VCaP (cell line): ENCODE measurements around the gene GRAP2.
"Not testable (repeated sequence)": the region's sequence is repeated elsewhere in the genome, so short reads cannot be mapped to it uniquely, and the experiment has no call there.

Experiments used
- H3K27ac ChIP-seq: fragments of 450-650 bp; 2 replicates; pipeline ENCODE4 v1.5.1; 2017
- CTCF ChIP-seq: fragments of 450-650 bp; conservative IDR thresholded peaks from 2 replicates; pipeline ENCODE4 v1.5.1; 2017; ENCODE audit warnings: mild to moderate bottlenecking, moderate library complexity

The GRAP2 gene

DNA sequence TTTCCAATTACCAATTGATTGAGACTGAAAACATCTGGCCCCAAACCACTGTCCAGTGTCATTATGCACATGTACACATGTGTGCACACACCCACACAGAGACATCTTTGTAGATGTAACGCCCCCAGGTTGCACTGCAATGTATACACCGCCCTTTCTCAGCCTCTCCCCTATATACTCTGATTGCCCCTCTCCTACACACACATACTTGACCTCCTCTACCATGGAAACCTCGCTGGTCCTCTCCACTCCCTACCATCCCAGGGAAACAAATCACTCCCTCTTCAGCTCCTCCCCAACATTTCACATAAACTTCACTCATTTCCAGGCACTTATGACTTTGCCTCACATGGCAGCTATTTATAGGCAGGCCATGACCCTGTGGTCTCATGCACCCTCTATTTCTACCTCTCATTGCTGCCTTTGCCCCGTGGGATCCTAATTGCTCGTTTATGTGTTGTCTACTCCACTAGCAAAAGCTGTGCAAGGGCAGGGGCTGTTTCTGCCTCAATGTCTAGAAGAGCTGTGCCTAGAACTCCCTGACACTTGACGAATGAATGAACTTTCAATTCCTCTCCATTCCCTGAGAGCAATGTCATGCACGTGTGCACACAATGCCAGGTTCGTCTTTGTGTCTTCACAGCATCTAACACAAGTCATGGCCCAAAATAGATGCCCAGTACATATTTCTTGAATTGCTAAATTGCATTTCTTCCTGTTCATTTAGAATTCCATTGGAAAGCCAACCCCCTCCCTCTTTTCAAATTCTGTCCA lies 49.3 kb downstream of the GRAP2 start:
- no peak overlapping the region for H3K27ac ChIP-seq
- no peak for TF ChIP-seq CTCF

DNA sequence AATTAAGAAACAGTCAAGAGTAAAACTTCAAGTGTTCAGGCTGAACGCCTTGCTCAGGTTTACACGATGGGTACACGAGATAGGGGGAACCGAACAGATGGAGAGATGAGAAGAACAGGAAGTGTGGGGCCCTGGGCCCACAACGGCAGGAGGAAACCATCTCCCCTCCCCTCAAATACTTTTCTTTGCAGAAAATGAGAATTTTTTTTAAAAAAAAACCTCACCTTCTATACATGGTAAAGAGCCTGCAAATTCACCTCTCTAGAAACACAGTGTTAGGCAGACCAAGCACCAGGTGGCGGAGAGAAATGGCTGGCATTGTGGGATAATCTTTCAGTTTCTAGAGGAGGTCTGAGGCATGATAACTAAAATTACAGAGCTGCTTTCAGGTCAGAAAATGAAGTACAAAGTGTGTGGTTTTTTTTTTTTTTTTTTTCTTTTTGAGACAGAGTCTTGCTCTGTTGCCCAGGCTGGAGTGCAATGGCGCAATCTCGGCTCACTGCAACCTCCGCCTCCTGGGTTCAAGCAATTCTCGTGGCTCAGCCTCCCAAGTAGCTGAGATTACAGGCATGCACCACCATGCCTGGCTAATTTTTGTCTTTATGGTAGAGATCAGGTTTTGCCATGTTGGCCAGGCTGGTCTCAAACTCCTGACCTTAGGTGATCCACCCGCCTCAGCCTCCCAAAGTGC lies 50.9 kb downstream of the GRAP2 start:
- H3K27ac ChIP-seq, result not testable (repeated sequence)

DNA sequence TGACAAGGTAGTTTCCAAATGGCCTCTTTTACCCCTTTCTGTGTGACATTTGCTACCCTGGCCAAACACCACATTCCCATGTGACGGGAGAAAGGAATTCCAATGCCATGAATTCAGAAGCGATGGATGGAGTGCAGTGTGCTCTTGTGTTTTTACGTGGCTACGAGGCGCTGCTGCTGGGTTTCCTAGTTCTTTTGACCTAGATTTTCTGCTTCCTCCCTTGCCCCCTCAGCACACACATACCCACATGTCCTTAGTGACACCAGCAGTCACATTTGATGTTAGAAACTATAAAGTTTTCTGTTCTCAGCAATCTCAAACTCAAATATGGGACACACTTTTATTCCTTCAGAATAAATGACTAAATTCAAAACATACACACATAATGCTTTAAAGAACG lies 51.5 kb downstream of the GRAP2 start:
- H3K27ac ChIP-seq, result no peak overlapping the region
- TF ChIP-seq CTCF, result no peak

DNA sequence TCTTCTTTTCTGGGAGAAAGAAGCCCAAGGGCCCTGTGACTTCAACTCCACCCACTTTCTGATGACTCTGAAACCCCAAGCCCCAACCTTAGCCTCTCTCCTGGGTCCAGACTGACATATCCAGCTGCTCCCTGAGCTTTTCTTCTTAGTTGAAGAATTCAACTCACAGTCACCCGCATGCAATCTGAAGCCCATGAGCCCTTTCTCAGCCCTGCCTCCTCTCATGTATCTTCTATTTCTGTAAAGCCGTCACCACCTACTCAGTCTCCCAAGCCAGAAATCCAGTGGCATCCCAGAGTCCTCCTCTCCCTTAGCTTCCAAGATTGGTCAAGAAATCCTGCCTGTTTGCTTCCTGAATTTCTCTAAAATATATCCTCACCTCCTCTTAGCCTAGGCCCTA lies 52.2 kb downstream of the GRAP2 start:
- no peak overlapping the region for H3K27ac ChIP-seq
- TF ChIP-seq CTCF, result no peak

DNA sequence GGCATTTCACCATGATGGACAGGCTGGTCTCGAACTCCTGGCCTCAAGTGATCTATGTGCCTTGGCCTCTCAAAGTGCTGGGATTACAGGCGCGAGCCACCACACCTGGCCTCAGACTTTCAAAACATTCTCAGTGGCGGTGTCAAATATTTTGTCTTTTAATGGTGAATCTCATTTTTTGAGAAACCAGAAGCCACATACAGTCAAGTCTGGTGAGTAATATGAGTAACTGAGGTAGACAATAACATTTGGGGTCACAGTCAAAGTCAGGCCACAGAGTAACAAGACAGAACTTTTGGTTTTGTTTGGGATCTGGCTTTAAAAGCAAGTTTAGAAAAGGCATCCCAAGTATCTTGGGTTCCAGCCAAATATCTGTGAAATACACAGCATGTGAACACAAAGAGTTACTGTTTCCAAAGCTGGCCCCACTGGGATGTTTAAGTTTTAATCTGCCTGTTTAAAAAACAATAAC lies 53.7 kb downstream of the GRAP2 start:
- H3K27ac ChIP-seq, result no peak overlapping the region
- TF ChIP-seq CTCF, result no peak

GRCh38 chr22:39955675-39956074 lies 54.8 kb downstream of the GRAP2 start:
- H3K27ac ChIP-seq, result no peak overlapping the region
- no peak for TF ChIP-seq CTCF

DNA sequence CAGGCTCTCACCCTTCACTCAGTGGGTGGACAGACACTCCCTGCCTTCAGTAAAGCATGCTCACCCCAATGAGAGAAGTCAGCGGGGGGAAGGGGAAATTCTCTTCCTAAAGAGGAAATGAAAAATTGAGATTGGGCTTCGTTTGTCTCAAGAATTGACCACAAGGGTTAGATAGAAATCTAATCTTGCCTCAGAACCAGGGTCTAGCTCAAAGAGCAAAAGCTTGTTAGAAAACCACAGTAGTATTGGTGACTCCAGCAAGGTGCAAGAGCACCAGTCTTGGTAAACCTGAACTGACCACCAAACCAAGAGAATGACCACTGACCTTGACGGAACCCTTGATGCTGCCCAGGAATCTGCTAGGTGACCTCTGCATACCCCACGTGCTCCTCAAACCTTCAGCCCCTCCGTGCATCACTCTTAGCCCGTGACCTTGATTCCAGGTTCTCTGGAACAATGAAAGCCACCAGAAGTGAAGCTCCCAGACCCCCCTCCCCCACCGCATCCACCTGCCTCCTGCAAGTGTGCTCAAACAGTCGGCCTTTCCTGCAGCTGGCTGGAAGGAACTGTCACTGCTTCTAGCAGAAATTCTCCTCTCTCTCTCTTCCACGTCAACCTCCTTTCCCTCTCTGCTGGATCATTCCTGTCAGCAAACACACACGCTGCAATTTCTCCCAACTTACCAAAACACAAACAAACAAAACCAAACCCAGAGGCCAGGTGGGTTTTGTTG lies 56.2 kb downstream of the GRAP2 start:
- TF ChIP-seq CTCF, result no peak
- no peak overlapping the region for H3K27ac ChIP-seq
